GM19463 (cell line): Measurements from ENCODE around the gene UNC13C.
A peak's percentile ranks its signal among the peaks of the same experiment; 100 is the strongest.

Source experiments
- ATAC-seq: cut with Tn5 transposase; IDR thresholded peaks from one replicate; pipeline ENCODE4 v1.9.1; 2021; ENCODE audit warnings: mild to moderate bottlenecking, moderate library complexity; ENCODE audit not compliant: unreplicated experiment

UNC13C gene

GRCh38 chr15:54017251-54017650 is 39.0 kb downstream of the UNC13C start:
- no peak for ATAC-seq

GRCh38 chr15:54017959-54018358 is 39.7 kb downstream of the UNC13C start:
- ATAC-seq, result no peak

GRCh38 chr15:54026258-54026657 is 48.0 kb downstream of the UNC13C start:
- ATAC-seq, result no peak

GRCh38 chr15:54026891-54027290 is 48.6 kb downstream of the UNC13C start:
- ATAC-seq, result no peak

DNA sequence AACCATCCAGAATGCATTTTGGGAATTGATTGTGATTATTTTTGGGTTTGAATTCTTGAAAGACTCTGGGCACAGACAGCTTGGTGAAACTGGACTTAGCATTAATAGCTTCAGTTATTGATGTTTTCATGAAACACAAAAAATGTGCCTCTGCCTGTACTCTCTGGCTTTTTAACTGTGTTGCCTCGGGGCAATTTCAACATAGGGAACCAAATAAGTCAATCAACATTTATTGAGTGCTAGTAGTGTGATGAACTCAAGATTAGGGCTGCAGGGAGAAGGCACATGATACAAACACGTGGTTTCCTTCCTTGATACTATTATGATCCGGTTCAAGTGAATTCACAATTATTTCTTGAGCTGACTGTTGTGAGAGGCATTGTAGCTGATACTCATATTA is 50.8 kb downstream of the UNC13C start:
- no peak for ATAC-seq

- no peak for ATAC-seq
Measured at GRCh38 chr15:54032066-54032465, 53.8 kb downstream of the UNC13C start.

- ATAC-seq, result no peak
Measured at GRCh38 chr15:54033356-54033860, 55.2 kb downstream of the UNC13C start.

DNA sequence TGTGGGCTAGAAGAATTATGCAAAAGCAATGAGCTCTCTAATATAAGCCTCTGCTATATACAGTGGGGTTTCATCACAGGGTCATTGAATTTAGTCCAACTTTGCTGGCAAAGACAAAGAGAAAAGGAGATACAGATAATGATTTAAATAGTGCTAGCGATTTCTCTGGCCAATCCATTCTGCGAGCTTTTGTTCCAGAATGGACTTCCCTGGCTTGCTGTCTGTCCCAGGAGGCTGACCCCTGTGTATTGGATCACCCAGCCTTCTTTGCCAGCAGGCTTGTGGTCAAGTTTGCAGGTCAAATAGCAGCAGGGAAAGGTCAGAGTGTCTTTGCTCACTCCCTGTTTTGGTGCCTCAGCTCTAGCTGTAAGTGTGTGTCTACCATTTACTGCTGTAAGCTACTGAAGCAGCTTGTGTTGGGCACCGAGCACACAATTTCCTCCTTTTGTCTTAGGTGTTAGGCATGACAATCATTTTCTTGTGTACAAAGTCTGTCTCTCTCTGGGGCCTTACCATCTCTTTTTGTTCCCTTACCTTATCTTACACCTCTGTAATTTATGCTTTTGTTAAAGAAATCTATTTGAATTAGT is 55.7 kb downstream of the UNC13C start:
- ATAC-seq, result no peak

DNA sequence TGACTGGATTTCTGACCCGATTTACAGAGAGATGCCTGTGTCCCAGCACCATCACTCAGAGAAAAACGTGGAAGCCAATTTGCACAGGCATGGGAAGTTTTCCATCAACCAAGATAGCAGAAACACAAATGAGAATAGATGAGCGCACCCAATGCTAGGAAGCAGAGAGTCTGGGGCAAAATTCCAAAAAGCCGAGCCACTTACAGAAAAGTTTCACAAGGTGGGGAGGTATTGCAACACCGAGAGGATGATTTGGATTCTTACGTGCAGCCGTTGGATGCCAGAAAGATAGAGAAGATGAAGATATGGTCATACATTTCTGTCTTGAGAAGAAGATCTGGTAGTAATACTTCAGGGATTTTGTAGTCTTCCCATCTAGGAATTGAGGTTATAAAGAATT is 57.4 kb downstream of the UNC13C start:
- no peak for ATAC-seq

GRCh38 chr15:54045397-54045796 is 67.2 kb downstream of the UNC13C start:
- no peak for ATAC-seq

- ATAC-seq, result no peak
Measured at GRCh38 chr15:54046093-54046492, 67.9 kb downstream of the UNC13C start.

DNA sequence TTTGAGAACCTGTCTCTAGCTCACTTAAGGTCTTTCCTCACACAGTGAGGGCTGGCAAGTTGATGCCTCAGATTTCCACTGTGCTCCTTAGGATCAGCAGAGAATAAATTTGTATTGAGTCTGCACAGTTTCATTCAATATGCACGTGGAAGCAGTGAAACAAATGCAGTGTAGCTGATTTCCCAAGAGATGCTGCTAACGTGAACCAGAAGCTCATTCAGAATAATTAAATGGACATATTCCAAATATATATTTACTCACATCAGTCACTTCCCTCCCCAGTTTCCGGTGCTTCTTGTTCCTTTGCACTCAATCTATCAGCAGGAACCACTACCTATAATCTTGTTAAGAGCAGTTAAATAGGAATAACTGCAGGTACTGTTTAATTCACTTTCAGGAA is 86.1 kb downstream of the UNC13C start:
- no peak for ATAC-seq

DNA sequence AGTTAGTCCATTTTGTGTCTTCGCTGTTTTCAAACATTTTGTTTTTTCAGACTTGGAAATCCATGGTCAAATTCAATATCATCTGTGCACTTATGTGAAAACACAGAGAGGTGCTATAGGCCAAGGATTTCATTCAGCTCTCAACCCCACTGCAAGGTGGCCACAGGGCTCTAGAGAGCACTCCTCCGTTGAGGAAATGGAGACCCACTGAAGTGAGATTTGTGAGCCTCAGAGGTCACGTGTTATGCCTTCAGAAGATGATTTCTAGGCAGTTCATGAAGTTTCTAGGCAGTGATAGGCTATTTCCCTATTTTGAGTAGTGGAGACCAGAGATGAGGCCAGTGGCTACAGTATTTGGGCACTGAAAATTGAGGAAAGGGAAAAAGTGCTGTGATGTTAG is 88.2 kb downstream of the UNC13C start:
- no peak for ATAC-seq

DNA sequence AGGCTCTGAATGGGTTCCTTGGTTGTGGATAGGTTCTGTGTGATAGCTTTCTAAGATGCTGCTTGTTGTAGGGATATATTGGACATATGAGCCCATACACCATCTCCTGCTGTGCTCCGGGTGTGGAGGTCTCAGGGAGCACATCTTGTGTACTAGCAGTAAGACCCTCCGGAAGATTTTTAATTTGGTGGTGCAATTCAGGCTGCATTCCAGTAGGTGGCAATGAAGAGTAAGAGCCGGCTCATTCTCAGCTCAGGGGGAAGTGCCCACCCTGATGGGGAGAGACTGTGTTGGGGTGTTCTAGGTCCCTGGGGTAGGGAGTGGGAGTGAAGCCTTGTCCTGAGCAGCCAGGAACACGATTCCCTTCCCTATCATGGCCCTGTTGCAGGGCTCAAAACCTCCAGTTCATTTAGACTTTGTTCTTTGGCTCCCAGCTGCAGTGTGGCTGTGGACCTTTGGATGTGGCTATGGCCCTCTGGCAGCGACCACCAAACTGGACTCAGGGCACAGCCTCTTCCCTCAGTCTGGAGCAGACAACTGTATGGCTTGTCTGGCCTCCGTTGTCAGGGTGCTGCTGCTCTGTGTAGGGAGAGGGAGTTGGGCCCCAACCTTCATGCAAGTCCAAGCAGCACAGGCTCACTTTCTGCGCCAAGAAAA is 104.7 kb downstream of the UNC13C start:
- ATAC-seq, result peak; percentile 58

DNA sequence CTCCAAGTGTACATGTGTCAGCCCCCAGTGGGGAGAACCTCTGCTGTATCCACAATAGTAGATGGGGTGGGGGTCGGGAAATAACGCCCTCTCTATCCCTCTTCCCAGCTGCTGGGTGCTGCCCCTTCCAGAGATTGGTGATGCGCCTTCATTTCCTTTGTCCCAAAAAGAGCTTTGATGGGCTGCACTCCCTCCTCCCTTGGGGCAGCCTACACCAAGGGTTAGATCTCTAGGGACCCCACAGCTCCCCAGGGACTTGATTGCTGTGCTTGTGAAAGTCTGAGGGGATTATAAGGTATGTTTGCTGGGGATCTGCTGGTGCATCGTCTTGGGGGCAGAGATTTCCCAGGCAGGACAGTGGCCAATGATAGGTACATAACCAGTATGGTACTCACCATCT is 105.3 kb downstream of the UNC13C start:
- ATAC-seq, result no peak

DNA sequence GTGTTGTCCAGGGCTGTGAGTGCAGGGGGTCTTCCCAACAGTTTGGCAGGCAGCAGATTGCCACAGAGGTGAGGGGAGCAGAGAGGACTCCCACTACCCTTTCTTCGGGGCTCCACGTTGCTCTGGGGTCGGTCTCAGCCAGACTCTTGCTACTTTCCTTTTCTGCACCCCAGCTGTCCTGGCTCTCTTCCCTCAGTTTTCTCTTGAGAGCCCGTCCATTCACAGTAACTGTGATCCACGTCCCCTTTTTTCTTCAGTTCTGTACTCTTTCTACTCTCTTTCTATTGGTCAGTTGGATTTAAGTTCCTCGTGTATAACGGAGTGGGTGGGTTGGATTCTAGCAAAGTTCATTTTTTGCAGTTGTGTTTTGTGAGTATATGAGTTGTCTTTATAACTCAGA is 105.8 kb downstream of the UNC13C start:
- no peak for ATAC-seq

GRCh38 chr15:54088837-54089236 is 110.6 kb downstream of the UNC13C start:
- ATAC-seq, result no peak

DNA sequence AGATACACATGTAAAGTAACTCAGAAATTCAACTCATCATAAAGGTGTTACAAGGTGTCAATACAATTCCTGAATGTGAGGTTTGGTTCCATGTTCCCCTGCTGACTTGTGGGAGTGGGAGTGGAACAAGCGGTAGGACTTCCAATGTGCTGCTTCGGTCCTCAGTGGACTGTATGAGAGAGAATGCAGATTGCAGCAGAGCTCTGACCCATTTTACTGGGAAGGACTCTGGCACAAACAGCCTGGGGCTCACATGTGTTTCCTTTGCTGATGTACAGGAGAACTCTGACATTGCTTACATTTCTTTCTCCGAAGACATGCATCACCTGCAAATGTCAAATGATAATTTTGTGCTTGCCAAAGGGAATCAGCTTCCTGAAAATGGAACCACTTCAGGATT is 111.5 kb downstream of the UNC13C start:
- ATAC-seq, result no peak

DNA sequence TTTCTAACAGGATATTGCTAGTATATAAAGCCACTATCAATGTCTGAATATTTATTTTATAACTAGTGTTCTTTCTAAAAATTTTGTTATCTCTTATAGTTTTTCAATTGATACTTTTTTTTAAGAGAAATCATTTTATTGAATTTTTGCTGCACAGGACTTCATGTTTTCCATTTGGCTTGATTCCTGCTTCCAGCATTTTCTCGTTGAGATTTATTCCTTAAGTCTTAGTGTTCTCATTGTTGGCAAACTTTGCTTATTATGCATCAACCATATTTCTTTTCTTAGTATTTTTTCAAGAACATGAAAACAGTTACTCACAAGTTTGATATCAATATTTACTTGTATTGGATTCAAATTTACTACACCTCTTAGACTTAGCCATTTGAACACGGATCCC is 113.4 kb downstream of the UNC13C start:
- ATAC-seq, result no peak

GRCh38 chr15:54094661-54095060 is 116.4 kb downstream of the UNC13C start:
- no peak for ATAC-seq

DNA sequence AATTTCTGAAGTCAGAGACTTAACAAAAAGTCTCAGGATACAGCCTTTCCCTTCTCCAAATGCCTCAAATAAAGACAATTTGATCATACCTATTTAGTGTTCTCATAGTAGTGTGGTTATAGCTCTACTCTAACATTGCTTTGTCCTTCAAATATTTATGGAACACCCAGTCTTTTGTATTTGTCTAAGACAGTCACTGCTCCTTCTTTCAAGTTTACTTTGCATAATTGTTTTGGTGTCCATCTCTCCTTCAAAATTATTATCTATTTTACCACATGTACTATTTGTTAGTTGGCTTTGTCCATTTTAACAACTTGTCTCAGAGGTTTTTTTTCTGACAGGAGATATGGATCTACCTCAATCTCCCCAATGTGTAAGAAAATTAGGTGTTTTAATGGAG is 118.8 kb downstream of the UNC13C start:
- ATAC-seq, result no peak

GRCh38 chr15:54099010-54099409 is 120.8 kb downstream of the UNC13C start:
- ATAC-seq, result no peak
